Measurements from ENCODE around the gene SIL1. TPM values are rescaled to one million over a fixed set of nuclear protein-coding genes. Genes with fewer than 3 reads are reported as not detected.
"Not testable (repeated sequence)": the region's sequence is repeated elsewhere in the genome, so short reads cannot be mapped to it uniquely, and the experiment has no call there.

The SIL1 gene
- total and polyA plus RNA-seq, 2 donors (not counting 3 experiments of a cell fraction or from before 2014, with no cell fraction given): 47.6 to 67.2 TPM

- DNase-seq (ENCODE audit: low read depth, low spot score) (no peak), FAIRE-seq (no peak)
- no peak overlapping the region for H3K27ac ChIP-seq (ENCODE audit: insufficient read depth, low read depth, low read length)
- no peaks in the 10 kb centered on the region for H4K20me1 ChIP-seq (replicated peaks; ENCODE audit: control insufficient read depth, extremely low read depth, insufficient read depth, low read length)
- no peaks in the 10 kb centered on the region for H3K9me1 ChIP-seq (replicated peaks; ENCODE audit: control insufficient read depth, extremely low read depth, insufficient read depth, low read length)
- no peak overlapping the region for H3K4me2 ChIP-seq (ENCODE audit: insufficient read depth, low read length)
- TF ChIP-seq GATA2 (IDR thresholded peaks at IDR 0.05; ENCODE audit: insufficient read depth, insufficient read length, low read depth, low read length) (no peak), JUN (IDR thresholded peaks at IDR 0.05; ENCODE audit: borderline replicate concordance, insufficient read depth, insufficient read length, low read depth) (no peak), FOS (IDR thresholded peaks at IDR 0.05; ENCODE audit: borderline replicate concordance, insufficient read depth, low read length) (no peak), POLR2A (IDR thresholded peaks at IDR 0.05; ENCODE audit: low read depth, low read length) (no peak), CTCF (IDR thresholded peaks at IDR 0.05; ENCODE audit: extremely low read depth in 1 of 2, insufficient read depth in 1 of 2, low read depth in 1 of 2, low read length in 2 of 2) (peak; percentile 14 to 17), MYC (IDR thresholded peaks at IDR 0.05; ENCODE audit: low read depth, low read length) (no peak), EZH2 (IDR thresholded peaks at IDR 0.05; ENCODE audit: borderline replicate concordance, low read depth, low read length, severe bottlenecking) (no peak), MAX (IDR thresholded peaks at IDR 0.05; ENCODE audit: insufficient read depth, insufficient read length) (no peak)
- no peak overlapping the region for H2AFZ ChIP-seq (ENCODE audit: low read depth, low read length)
- H3K4me3 ChIP-seq (replicated peaks in 1 of 3; ENCODE audit: insufficient read depth in 1 of 3, low read depth in 1 of 3, low read length in 3 of 3): no peak overlapping the region
- no TSS peak for BruUV-seq (replicated peaks)
- peaks cover 10% of the 10 kb centered on the region for H3K79me2 ChIP-seq (ENCODE audit: control insufficient read depth, insufficient read depth, low read length)
- no peaks in the 10 kb centered on the region for H3K27me3 ChIP-seq (ENCODE audit: control insufficient read depth in 2 of 2, insufficient read depth in 2 of 2, low read length in 2 of 2)
- ChIA-PET CTCF (interaction anchor here (2.1 kb wide), 1 partner anchor 9 kb away, joined by 8 read pairs; no protein-coding TSS in a partner anchor), POLR2A (no interaction called here)
- intact Hi-C loops (cut with micrococcal nuclease) (loop anchor here (10.0 kb wide), 1 partner anchor 211 kb away; the partner anchor contains the start of gene SPATA24), dilution Hi-C loops (cut with MboI; ENCODE audit: extremely low pct_ligation_motif_present, low sequenced_read_pairs) (no loop called here)
- no peak overlapping the region for H3K9ac ChIP-seq (replicated peaks; ENCODE audit: extremely low read depth, insufficient read depth, low read length)
- H3K36me3 ChIP-seq (ENCODE audit: control insufficient read depth in 2 of 2, extremely low read depth in 1 of 2, insufficient read depth in 2 of 2, low read length in 2 of 2): no peaks in the 10 kb centered on the region
- H3K4me1 ChIP-seq (ENCODE audit: control insufficient read depth, extremely low read depth, insufficient read depth, low read length): peaks cover 10% of the 10 kb centered on the region
- no peaks in the 10 kb centered on the region for H3K9me3 ChIP-seq (replicated peaks; ENCODE audit: control insufficient read depth, insufficient read depth, low read length)
Observed at GRCh38 chr5:139193928-139194327, 4.2 kb downstream of the SIL1 start.

- DNase-seq (ENCODE audit: low read depth, low spot score); H3K27ac ChIP-seq (ENCODE audit: insufficient read depth, low read depth, low read length); H3K9me3 ChIP-seq (replicated peaks; ENCODE audit: control insufficient read depth, insufficient read depth, low read length); H2AFZ ChIP-seq (ENCODE audit: low read depth, low read length); dilution Hi-C loops (cut with MboI; ENCODE audit: extremely low pct_ligation_motif_present, low sequenced_read_pairs); H4K20me1 ChIP-seq (replicated peaks; ENCODE audit: control insufficient read depth, extremely low read depth, insufficient read depth, low read length); H3K27me3 ChIP-seq (ENCODE audit: control insufficient read depth in 2 of 2, insufficient read depth in 2 of 2, low read length in 2 of 2); H3K9ac ChIP-seq (replicated peaks; ENCODE audit: extremely low read depth, insufficient read depth, low read length); H3K36me3 ChIP-seq (ENCODE audit: control insufficient read depth in 2 of 2, extremely low read depth in 1 of 2, insufficient read depth in 2 of 2, low read length in 2 of 2); BruUV-seq (replicated peaks); POLR2A ChIA-PET; H3K4me2 ChIP-seq (ENCODE audit: insufficient read depth, low read length); H3K9me1 ChIP-seq (replicated peaks; ENCODE audit: control insufficient read depth, extremely low read depth, insufficient read depth, low read length); H3K79me2 ChIP-seq (ENCODE audit: control insufficient read depth, insufficient read depth, low read length); H3K4me1 ChIP-seq (ENCODE audit: control insufficient read depth, extremely low read depth, insufficient read depth, low read length); FAIRE-seq; H3K4me3 ChIP-seq (replicated peaks in 1 of 3; ENCODE audit: insufficient read depth in 1 of 3, low read depth in 1 of 3, low read length in 3 of 3): not testable (repeated sequence)
- CTCF ChIA-PET: interaction anchor here (0.7 to 2.1 kb wide), 2 partner anchors 10 to 189 kb away, joined by 3 to 8 read pairs; no protein-coding TSS in a partner anchor
- intact Hi-C loops (cut with micrococcal nuclease): loop anchor here (10.0 kb wide), 1 partner anchor 212 kb away; the partner anchor contains the start of gene SPATA24
Observed at GRCh38 chr5:139192906-139193305, 5.3 kb downstream of the SIL1 start.

- H3K4me3 ChIP-seq (replicated peaks in 1 of 3; ENCODE audit: insufficient read depth in 1 of 3, low read depth in 1 of 3, low read length in 3 of 3); DNase-seq (ENCODE audit: low read depth, low spot score); H3K9me3 ChIP-seq (replicated peaks; ENCODE audit: control insufficient read depth, insufficient read depth, low read length); H3K36me3 ChIP-seq (ENCODE audit: control insufficient read depth in 2 of 2, extremely low read depth in 1 of 2, insufficient read depth in 2 of 2, low read length in 2 of 2); H3K9ac ChIP-seq (replicated peaks; ENCODE audit: extremely low read depth, insufficient read depth, low read length); H3K4me2 ChIP-seq (ENCODE audit: insufficient read depth, low read length); H4K20me1 ChIP-seq (replicated peaks; ENCODE audit: control insufficient read depth, extremely low read depth, insufficient read depth, low read length); H3K27me3 ChIP-seq (ENCODE audit: control insufficient read depth in 2 of 2, insufficient read depth in 2 of 2, low read length in 2 of 2); POLR2A ChIA-PET; CTCF ChIA-PET; H3K9me1 ChIP-seq (replicated peaks; ENCODE audit: control insufficient read depth, extremely low read depth, insufficient read depth, low read length); H3K79me2 ChIP-seq (ENCODE audit: control insufficient read depth, insufficient read depth, low read length); H3K4me1 ChIP-seq (ENCODE audit: control insufficient read depth, extremely low read depth, insufficient read depth, low read length); FAIRE-seq; BruUV-seq (replicated peaks); H2AFZ ChIP-seq (ENCODE audit: low read depth, low read length); dilution Hi-C loops (cut with MboI; ENCODE audit: extremely low pct_ligation_motif_present, low sequenced_read_pairs); H3K27ac ChIP-seq (ENCODE audit: insufficient read depth, low read depth, low read length): not testable (repeated sequence)
- intact Hi-C loops (cut with micrococcal nuclease): loop anchor here (10.0 kb wide), 1 partner anchor 213 kb away; the partner anchor contains the start of gene SPATA24
Observed at GRCh38 chr5:139191954-139192353, 6.2 kb downstream of the SIL1 start.
